ENCODE results near the gene KLHL11. TPM values are rescaled to one million over a fixed set of nuclear protein-coding genes. Genes with fewer than 3 reads are reported as not detected.

The KLHL11 gene
- polyA plus RNA-seq, 1 donor (not counting 4 experiments of a cell fraction or from before 2014, with no cell fraction given): 5.2 TPM

- dilution Hi-C loops (cut with MboI; ENCODE audit: extremely low pct_ligation_motif_present, low sequenced_read_pairs): no loop called here
- Histone ChIP-seq H3K36me3 (ENCODE audit: control insufficient read depth in 2 of 2, extremely low read depth in 1 of 2, insufficient read depth in 2 of 2, low read length in 2 of 2) (peaks cover 86 to 89% of the 10 kb centered on the region in 2 experiments), H3K9me3 (ENCODE audit: control insufficient read depth, low read depth, low read length) (no peaks in the 10 kb centered on the region), H3K27me3 (ENCODE audit: control insufficient read depth, extremely low read depth, insufficient read depth, low read length) (no peaks in the 10 kb centered on the region), H3K27ac (ENCODE audit: control insufficient read depth, insufficient read depth, low read length) (no peak overlapping the region), H3K4me1 (ENCODE audit: control insufficient read depth, extremely low read depth, insufficient read depth, low read length) (no peaks in the 10 kb centered on the region), H2AFZ (ENCODE audit: control insufficient read depth, low read length) (no peak overlapping the region), H3K4me3 (ENCODE audit: control insufficient read depth in 2 of 3, extremely low read depth in 1 of 3, insufficient read depth in 2 of 3, low read depth in 1 of 3, low read length in 3 of 3) (no peak overlapping the region), H3K79me2 (ENCODE audit: control insufficient read depth, insufficient read depth, low read length) (peaks cover 50% of the 10 kb centered on the region), H3K4me2 (ENCODE audit: control insufficient read depth, extremely low read depth, insufficient read depth, low read depth, low read length) (no peak overlapping the region), H3K9me1 (ENCODE audit: control insufficient read depth, extremely low read depth, insufficient read depth, low read length) (peaks cover 3% of the 10 kb centered on the region), H4K20me1 (ENCODE audit: control insufficient read depth, extremely low read depth, insufficient read depth, low read length) (peaks cover 49% of the 10 kb centered on the region), H3K9ac (ENCODE audit: control insufficient read depth, extremely low read depth, insufficient read depth, low read length) (no peak overlapping the region)
- FAIRE-seq: no peak
- no peak for DNase-seq (ENCODE audit: low read depth, low spot score)
- no peak for TF ChIP-seq CTCF (optimal IDR thresholded peaks at IDR 0.05 in 1 of 3, IDR thresholded peaks at IDR 0.05 in 1 of 3, conservative IDR thresholded peaks at IDR 0.05 in 1 of 3; ENCODE audit: extremely low read depth in 1 of 3, insufficient read depth in 2 of 3, low read length in 3 of 3)
- TF ChIP-seq EZH2 (IDR thresholded peaks at IDR 0.05; ENCODE audit: low read length): no peak
Observed at GRCh38 chr17:41909088-41909487, 43.9 kb upstream of the KLHL11 start.

GRCh38 chr17:41907633-41908539, 42.7 kb upstream of the KLHL11 start:
- Histone ChIP-seq H3K4me2 (ENCODE audit: control insufficient read depth, extremely low read depth, insufficient read depth, low read depth, low read length) (no peak overlapping the region), H3K9me1 (ENCODE audit: control insufficient read depth, extremely low read depth, insufficient read depth, low read length) (peaks cover 3% of the 10 kb centered on the region), H3K4me1 (ENCODE audit: control insufficient read depth, extremely low read depth, insufficient read depth, low read length) (no peaks in the 10 kb centered on the region), H2AFZ (ENCODE audit: control insufficient read depth, low read length) (no peak overlapping the region), H3K9ac (ENCODE audit: control insufficient read depth, extremely low read depth, insufficient read depth, low read length) (no peak overlapping the region), H3K27me3 (ENCODE audit: control insufficient read depth, extremely low read depth, insufficient read depth, low read length) (no peaks in the 10 kb centered on the region), H3K79me2 (ENCODE audit: control insufficient read depth, insufficient read depth, low read length) (peaks cover 40% of the 10 kb centered on the region), H3K9me3 (ENCODE audit: control insufficient read depth, low read depth, low read length) (no peaks in the 10 kb centered on the region), H3K36me3 (ENCODE audit: control insufficient read depth in 2 of 2, extremely low read depth in 1 of 2, insufficient read depth in 2 of 2, low read length in 2 of 2) (peaks cover 80 to 81% of the 10 kb centered on the region in 2 experiments), H3K27ac (ENCODE audit: control insufficient read depth, insufficient read depth, low read length) (no peak overlapping the region), H4K20me1 (ENCODE audit: control insufficient read depth, extremely low read depth, insufficient read depth, low read length) (peaks cover 37% of the 10 kb centered on the region), H3K4me3 (ENCODE audit: control insufficient read depth in 2 of 3, extremely low read depth in 1 of 3, insufficient read depth in 2 of 3, low read depth in 1 of 3, low read length in 3 of 3) (no peak overlapping the region)
- FAIRE-seq (no peak), DNase-seq (ENCODE audit: low read depth, low spot score) (no peak)
- dilution Hi-C loops (cut with MboI; ENCODE audit: extremely low pct_ligation_motif_present, low sequenced_read_pairs): no loop called here
- TF ChIP-seq CTCF (optimal IDR thresholded peaks at IDR 0.05 in 1 of 3, IDR thresholded peaks at IDR 0.05 in 1 of 3, conservative IDR thresholded peaks at IDR 0.05 in 1 of 3; ENCODE audit: extremely low read depth in 1 of 3, insufficient read depth in 2 of 3, low read length in 3 of 3) (no peak), EZH2 (IDR thresholded peaks at IDR 0.05; ENCODE audit: low read length) (no peak)

Data from keratinocyte (primary cell).